ENCODE data around the gene VEZT.

The VEZT gene

GRCh38 chr12:95243497-95244183 lies 26.0 kb downstream of the VEZT start:
- Mint-ChIP-seq H3K4me3 (no peak overlapping the region), H3K27ac (no peak overlapping the region), H3K4me1 (ENCODE audit: low read depth) (peaks cover 18% of the 10 kb centered on the region), H3K36me3 (ENCODE audit: low read depth) (peaks cover 25% of the 10 kb centered on the region), H3K9me3 (no peaks in the 10 kb centered on the region), H3K27me3 (no peaks in the 10 kb centered on the region)

DNA sequence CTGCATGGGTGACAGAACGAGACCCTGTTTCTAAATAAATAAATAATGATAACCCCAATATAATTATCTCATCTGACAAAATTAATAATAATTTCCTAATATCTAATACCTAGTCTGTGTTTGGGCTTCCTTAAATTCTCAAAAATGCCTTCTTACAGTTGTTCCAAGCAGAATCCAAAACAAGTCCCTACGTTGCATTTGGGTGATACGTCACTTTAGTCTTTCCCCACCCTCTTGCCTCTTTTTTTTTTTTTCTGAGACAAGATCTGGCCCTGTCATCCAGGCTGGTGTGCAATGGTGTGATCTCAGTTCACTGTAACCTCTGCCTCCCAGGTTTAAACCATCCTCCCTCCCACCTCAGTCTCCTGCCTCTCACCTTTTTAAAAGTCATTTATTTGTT lies 26.7 kb downstream of the VEZT start:
- H3K27ac Mint-ChIP-seq: no peak overlapping the region
- no peak overlapping the region for H3K4me3 Mint-ChIP-seq
- peaks cover 14% of the 10 kb centered on the region for H3K4me1 Mint-ChIP-seq (ENCODE audit: low read depth)
- H3K27me3 Mint-ChIP-seq: no peaks in the 10 kb centered on the region
- peaks cover 25% of the 10 kb centered on the region for H3K36me3 Mint-ChIP-seq (ENCODE audit: low read depth)
- no peaks in the 10 kb centered on the region for H3K9me3 Mint-ChIP-seq

DNA sequence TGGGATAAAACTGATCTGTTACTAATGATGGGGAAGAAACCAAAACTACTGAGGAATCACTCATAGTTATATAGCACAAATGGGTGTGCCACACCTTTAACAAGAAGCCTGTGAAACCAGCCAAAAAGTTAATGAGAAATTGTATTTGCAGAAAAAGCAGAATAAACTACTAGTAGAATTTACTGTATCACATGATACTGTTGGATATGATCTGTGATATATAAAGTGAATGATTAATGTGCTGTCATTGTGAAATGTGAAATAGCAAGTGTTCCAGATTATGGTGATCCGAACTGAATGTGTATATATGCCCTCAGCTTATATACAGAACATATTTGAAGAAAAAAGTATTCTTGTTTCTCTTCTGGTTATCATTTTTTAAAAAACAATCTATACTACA lies 30.5 kb downstream of the VEZT start:
- Mint-ChIP-seq H3K4me1 (ENCODE audit: low read depth) (peaks cover 6% of the 10 kb centered on the region), H3K9me3 (no peaks in the 10 kb centered on the region)

GRCh38 chr12:95248604-95249360 lies 31.2 kb downstream of the VEZT start:
- H3K36me3 Mint-ChIP-seq (ENCODE audit: low read depth): peaks cover 23% of the 10 kb centered on the region
- H3K4me1 Mint-ChIP-seq (ENCODE audit: low read depth): peaks cover 6% of the 10 kb centered on the region
- H3K4me3 Mint-ChIP-seq: no peak overlapping the region
- H3K27ac Mint-ChIP-seq: no peak overlapping the region
- no peaks in the 10 kb centered on the region for H3K9me3 Mint-ChIP-seq
- no peaks in the 10 kb centered on the region for H3K27me3 Mint-ChIP-seq

More for the DNA sequence above, 30.5 kb downstream of the VEZT start:
- Mint-ChIP-seq H3K36me3 (ENCODE audit: low read depth) (peaks cover 25% of the 10 kb centered on the region), H3K27me3 (no peaks in the 10 kb centered on the region), H3K27ac (no peak overlapping the region), H3K4me3 (no peak overlapping the region)

DNA sequence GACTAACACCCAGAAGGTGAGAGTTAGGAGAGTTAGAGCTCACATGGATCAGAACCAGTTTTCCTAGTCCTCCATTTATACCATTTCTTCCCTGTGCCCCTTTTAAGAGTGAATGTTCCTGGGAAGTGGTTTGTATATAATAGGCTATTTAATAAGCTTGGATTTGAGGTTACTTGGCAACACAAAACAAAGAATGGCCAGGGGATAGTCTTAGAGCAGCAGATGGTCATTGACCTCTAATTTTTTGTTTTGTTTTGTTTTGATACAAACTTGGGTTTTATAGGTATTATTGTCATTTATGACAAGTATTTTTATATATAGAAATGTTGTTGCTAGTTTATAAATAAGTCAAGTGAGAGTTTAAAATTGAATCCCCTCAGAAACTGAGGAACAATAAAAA lies 35.8 kb downstream of the VEZT start:
- Mint-ChIP-seq H3K36me3 (ENCODE audit: low read depth) (peaks cover 47% of the 10 kb centered on the region), H3K27me3 (no peaks in the 10 kb centered on the region), H3K4me1 (ENCODE audit: low read depth) (no peaks in the 10 kb centered on the region), H3K4me3 (no peak overlapping the region), H3K9me3 (no peaks in the 10 kb centered on the region), H3K27ac (no peak overlapping the region)

- Mint-ChIP-seq H3K4me1 (ENCODE audit: low read depth) (no peaks in the 10 kb centered on the region), H3K36me3 (ENCODE audit: low read depth) (peaks cover 59% of the 10 kb centered on the region), H3K27ac (no peak overlapping the region), H3K9me3 (no peaks in the 10 kb centered on the region), H3K27me3 (no peaks in the 10 kb centered on the region), H3K4me3 (no peak overlapping the region)
Measured at GRCh38 chr12:95257541-95257940, 39.9 kb downstream of the VEZT start.

- Mint-ChIP-seq H3K4me3 (no peak overlapping the region), H3K4me1 (ENCODE audit: low read depth) (no peaks in the 10 kb centered on the region), H3K27ac (no peak overlapping the region), H3K9me3 (no peaks in the 10 kb centered on the region), H3K36me3 (ENCODE audit: low read depth) (peaks cover 63% of the 10 kb centered on the region), H3K27me3 (no peaks in the 10 kb centered on the region)
Measured at GRCh38 chr12:95258151-95258550, 40.5 kb downstream of the VEZT start.

DNA sequence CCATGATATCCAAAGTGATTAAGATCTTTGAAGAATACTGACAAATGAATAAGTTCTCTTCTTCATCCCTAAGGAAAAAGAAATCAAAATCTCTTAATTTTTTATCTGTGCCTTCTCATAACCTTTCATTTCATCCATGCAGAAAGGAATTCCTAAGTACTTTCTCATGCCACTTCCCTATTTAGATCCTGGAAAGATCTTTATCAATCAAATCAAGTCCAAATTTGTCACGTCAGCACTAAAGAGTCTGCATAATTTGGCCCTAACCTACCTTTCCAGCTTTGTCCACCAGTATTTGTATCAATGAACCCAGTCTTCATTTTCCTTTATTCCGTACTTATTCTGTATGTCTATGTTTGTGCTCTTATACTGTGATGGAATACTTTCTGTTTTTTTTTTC lies 41.2 kb downstream of the VEZT start:
- Mint-ChIP-seq H3K36me3 (ENCODE audit: low read depth) (peaks cover 63% of the 10 kb centered on the region), H3K27ac (no peak overlapping the region), H3K4me1 (ENCODE audit: low read depth) (no peaks in the 10 kb centered on the region), H3K4me3 (no peak overlapping the region), H3K27me3 (no peaks in the 10 kb centered on the region), H3K9me3 (no peaks in the 10 kb centered on the region)

DNA sequence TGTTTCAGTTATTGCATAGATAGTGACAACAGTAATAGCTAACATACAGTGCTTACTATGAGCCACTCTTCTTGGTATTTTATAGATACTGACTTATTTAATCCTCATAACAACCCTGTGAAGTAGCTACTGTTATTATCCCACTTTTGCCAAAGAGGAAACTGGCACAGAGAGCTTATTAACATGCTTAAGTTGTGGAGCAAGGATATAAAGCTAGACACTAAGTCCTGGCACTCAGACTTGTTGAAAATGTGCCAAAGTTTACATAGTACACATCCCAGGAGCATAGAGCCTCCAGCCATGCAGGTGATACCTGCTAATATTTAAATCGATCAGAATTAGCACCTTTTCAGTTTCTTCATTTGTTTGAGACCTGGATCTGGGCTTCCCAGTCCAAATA lies 41.8 kb downstream of the VEZT start:
- Mint-ChIP-seq H3K9me3 (no peaks in the 10 kb centered on the region), H3K36me3 (ENCODE audit: low read depth) (peaks cover 66% of the 10 kb centered on the region), H3K27ac (no peak overlapping the region), H3K4me1 (ENCODE audit: low read depth) (no peaks in the 10 kb centered on the region), H3K4me3 (no peak overlapping the region), H3K27me3 (no peaks in the 10 kb centered on the region)

DNA sequence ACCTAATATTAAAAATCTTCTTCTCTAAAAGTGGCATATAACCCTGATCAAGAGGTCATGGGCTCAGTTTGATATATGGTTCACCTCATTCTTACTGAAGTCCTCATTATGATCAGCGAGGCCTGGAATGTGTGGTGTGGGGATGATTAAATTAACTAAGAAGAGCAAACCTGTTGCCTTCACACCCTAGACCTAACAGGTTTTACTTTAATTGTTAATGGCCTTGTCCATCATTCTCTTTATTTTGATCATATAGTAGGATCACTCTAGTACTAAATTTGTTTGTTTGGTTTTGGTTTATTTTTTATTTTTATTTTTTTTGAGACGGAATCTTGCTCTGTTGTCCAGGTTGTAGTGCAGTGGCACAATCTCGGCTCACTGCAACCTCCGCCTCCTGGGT lies 43.5 kb downstream of the VEZT start:
- no peaks in the 10 kb centered on the region for H3K27me3 Mint-ChIP-seq
- no peaks in the 10 kb centered on the region for H3K4me1 Mint-ChIP-seq (ENCODE audit: low read depth)
- no peak overlapping the region for H3K4me3 Mint-ChIP-seq
- no peaks in the 10 kb centered on the region for H3K9me3 Mint-ChIP-seq
- no peak overlapping the region for H3K27ac Mint-ChIP-seq
- H3K36me3 Mint-ChIP-seq (ENCODE audit: low read depth): peaks cover 56% of the 10 kb centered on the region

GRCh38 chr12:95262808-95263207 lies 45.2 kb downstream of the VEZT start:
- no peak overlapping the region for H3K4me3 Mint-ChIP-seq
- H3K36me3 Mint-ChIP-seq (ENCODE audit: low read depth): peaks cover 60% of the 10 kb centered on the region
- H3K9me3 Mint-ChIP-seq: no peaks in the 10 kb centered on the region
- no peaks in the 10 kb centered on the region for H3K4me1 Mint-ChIP-seq (ENCODE audit: low read depth)
- no peak overlapping the region for H3K27ac Mint-ChIP-seq
- H3K27me3 Mint-ChIP-seq: no peaks in the 10 kb centered on the region

DNA sequence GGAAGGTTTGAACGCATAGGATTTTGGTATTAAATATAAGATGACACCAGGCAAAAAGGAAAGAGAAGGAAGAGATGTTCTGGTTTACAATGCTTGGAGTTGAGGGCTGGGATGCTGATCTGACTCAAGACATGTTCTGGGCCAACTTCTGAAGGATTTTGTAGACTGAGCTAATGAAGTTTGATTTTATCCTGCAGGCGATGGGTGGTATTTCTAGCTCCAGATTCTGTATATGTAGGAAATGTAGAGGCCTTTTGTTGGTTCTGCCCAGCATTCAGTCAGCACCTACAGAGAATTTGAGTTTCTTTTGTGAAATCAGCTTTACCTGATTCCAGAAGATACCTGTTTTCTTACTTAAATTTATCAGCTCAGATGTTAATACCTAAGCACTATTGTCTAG lies 48.2 kb downstream of the VEZT start:
- H3K27ac Mint-ChIP-seq: no peak overlapping the region

GRCh38 chr12:95266254-95266653 lies 48.6 kb downstream of the VEZT start:
- no peaks in the 10 kb centered on the region for H3K4me1 Mint-ChIP-seq (ENCODE audit: low read depth)
- no peak overlapping the region for H3K27ac Mint-ChIP-seq
- no peaks in the 10 kb centered on the region for H3K27me3 Mint-ChIP-seq
- H3K4me3 Mint-ChIP-seq: no peak overlapping the region
- peaks cover 60% of the 10 kb centered on the region for H3K36me3 Mint-ChIP-seq (ENCODE audit: low read depth)
- H3K9me3 Mint-ChIP-seq: no peaks in the 10 kb centered on the region

More for the DNA sequence above, 48.2 kb downstream of the VEZT start:
- Mint-ChIP-seq H3K4me1 (ENCODE audit: low read depth) (no peaks in the 10 kb centered on the region), H3K27me3 (no peaks in the 10 kb centered on the region), H3K36me3 (ENCODE audit: low read depth) (peaks cover 61% of the 10 kb centered on the region), H3K9me3 (no peaks in the 10 kb centered on the region), H3K4me3 (no peak overlapping the region)

GRCh38 chr12:95269892-95270291 lies 52.3 kb downstream of the VEZT start:
- Mint-ChIP-seq H3K4me1 (ENCODE audit: low read depth) (no peaks in the 10 kb centered on the region), H3K4me3 (no peak overlapping the region), H3K9me3 (no peaks in the 10 kb centered on the region), H3K27me3 (no peaks in the 10 kb centered on the region), H3K27ac (no peak overlapping the region), H3K36me3 (ENCODE audit: low read depth) (peaks cover 51% of the 10 kb centered on the region)

DNA sequence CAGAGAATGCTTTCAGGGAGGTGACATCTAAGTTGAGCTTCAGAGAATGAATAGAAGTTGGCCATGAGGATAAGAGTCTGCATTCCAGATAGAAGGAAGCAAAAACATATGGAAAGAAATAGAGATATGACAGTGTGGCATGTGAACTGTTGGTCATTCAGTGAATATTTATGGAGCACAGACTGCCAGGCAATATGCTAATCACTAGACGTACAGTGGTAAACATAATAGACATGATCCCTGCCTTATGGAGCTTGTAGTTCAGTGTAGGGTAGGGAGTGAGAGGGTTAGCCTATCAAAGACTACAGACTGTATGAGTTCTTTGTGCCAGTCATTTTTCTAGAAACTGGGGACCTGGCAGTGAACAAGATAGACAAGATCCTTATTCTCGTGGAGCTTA lies 53.9 kb downstream of the VEZT start:
- peaks cover 49% of the 10 kb centered on the region for H3K36me3 Mint-ChIP-seq (ENCODE audit: low read depth)
- H3K4me3 Mint-ChIP-seq: no peak overlapping the region
- H3K4me1 Mint-ChIP-seq (ENCODE audit: low read depth): no peaks in the 10 kb centered on the region
- H3K9me3 Mint-ChIP-seq: no peaks in the 10 kb centered on the region
- no peak overlapping the region for H3K27ac Mint-ChIP-seq
- no peaks in the 10 kb centered on the region for H3K27me3 Mint-ChIP-seq

GRCh38 chr12:95277139-95277538 lies 59.5 kb downstream of the VEZT start:
- Mint-ChIP-seq H3K36me3 (ENCODE audit: low read depth) (peaks cover 47% of the 10 kb centered on the region), H3K4me3 (no peak overlapping the region), H3K4me1 (ENCODE audit: low read depth) (no peaks in the 10 kb centered on the region), H3K27ac (no peak overlapping the region), H3K9me3 (no peaks in the 10 kb centered on the region), H3K27me3 (no peaks in the 10 kb centered on the region)
